Endothelial cell of umbilical vein (primary cell): Measurements from ENCODE around the gene PTGES3L. TPM values are rescaled to one million over a fixed set of nuclear protein-coding genes. Genes with fewer than 3 reads are reported as not detected.

ENCODE experiments used
- BruUV-seq: library from RNA; stranded (reverse); fragments of 400-500 nt; replicated peaks from 2 replicates; lab custom pipeline; 2021; lab: Mats Ljungman, UMichigan
- CTCF ChIA-PET: fragments of 300-600, 350-600 bp; sonication (Branson Sonifier 250); formaldehyde crosslinking; loops from one replicate; lab custom pipeline; 2021; ENCODE audit warnings: antibody characterized with exemption, inconsistent platforms; lab: Charles Lee
- POLR2A ChIA-PET: fragments of 300-600, 350-600 bp; sonication (Branson Sonifier 250); formaldehyde crosslinking; loops from one replicate; lab custom pipeline; 2021; ENCODE audit warnings: antibody characterized with exemption, inconsistent platforms; lab: Charles Lee
- DNase-seq: peaks from one replicate; pipeline ENCODE4 v3.0.0-alpha.2; 2011; ENCODE audit warnings: low read depth, low spot score
- FAIRE-seq: peaks from 2 replicates; lab custom pipeline; 2011; peaks lifted over from hg19 to GRCh38; lab: Jason Lieb, UNC
- H2AFZ ChIP-seq: 2 replicates; pipeline ENCODE4 v1.6.0; 2012; ENCODE audit warnings: low read depth, low read length, control low read depth, inconsistent platforms
- H3K27ac ChIP-seq: 2 replicates; pipeline ENCODE4 v1.5.1; 2011; ENCODE audit warnings: low read depth, mild to moderate bottlenecking, control low read depth, low read length, moderate library complexity; ENCODE audit not compliant: insufficient read depth
- H3K27me3 ChIP-seq, 2 experiments: 2 replicates each; pipeline versions ENCODE4 v1.6.0 to v1.6.1; 2011; ENCODE audit warnings: low read length in 2 of 2, mixed read lengths in 1 of 2; ENCODE audit not compliant: control insufficient read depth in 2 of 2, insufficient read depth in 2 of 2
- H3K36me3 ChIP-seq, 2 experiments: 2 replicates in 1 of 2; 3 replicates in 1 of 2; pipeline ENCODE4 v1.5.1; 2011; ENCODE audit warnings: low read length in 2 of 2, mild to moderate bottlenecking in 1 of 2, moderate library complexity in 1 of 2; ENCODE audit not compliant: control insufficient read depth in 2 of 2, insufficient read depth in 2 of 2; ENCODE audit errors: extremely low read depth in 1 of 2
- H3K4me1 ChIP-seq: 3 replicates; pipeline ENCODE4 v1.5.1; 2011; ENCODE audit warnings: mild to moderate bottlenecking, low read length; ENCODE audit not compliant: control insufficient read depth, insufficient read depth; ENCODE audit errors: extremely low read depth
- H3K4me2 ChIP-seq: 2 replicates; pipeline ENCODE4 v1.6.1; 2011; ENCODE audit warnings: low read length, control low read depth, mixed read lengths; ENCODE audit not compliant: insufficient read depth
- H3K4me3 ChIP-seq, 3 experiments: fragments of 200-600 bp in 1 of 3; sonication (generic), shearing (Covaris generic) in 1 of 3; replicated peaks in 1 of 3; 2 replicates each; pipeline ENCODE4 v1.5.1; 2011 to 2016; ENCODE audit warnings: control low read depth in 3 of 3, low read length in 3 of 3, mild to moderate bottlenecking in 2 of 3, inconsistent platforms in 1 of 3, low read depth in 1 of 3, moderate library complexity in 1 of 3; ENCODE audit not compliant: insufficient read depth in 1 of 3
- H3K79me2 ChIP-seq: 2 replicates; pipeline ENCODE4 v1.6.0; 2012; ENCODE audit warnings: low read length, inconsistent platforms; ENCODE audit not compliant: control insufficient read depth, insufficient read depth
- H3K9ac ChIP-seq: replicated peaks from 2 replicates; pipeline ENCODE3; 2011; ENCODE audit warnings: low read length, control low read depth; ENCODE audit not compliant: insufficient read depth; ENCODE audit errors: extremely low read depth
- H3K9me1 ChIP-seq: replicated peaks from 3 replicates; pipeline ENCODE4 v1.6.0; 2011; ENCODE audit warnings: mild to moderate bottlenecking, low read length; ENCODE audit not compliant: control insufficient read depth, insufficient read depth; ENCODE audit errors: extremely low read depth
- H3K9me3 ChIP-seq: replicated peaks from 2 replicates; pipeline ENCODE4 v1.5.1; 2012; ENCODE audit warnings: low read length, inconsistent platforms; ENCODE audit not compliant: control insufficient read depth, insufficient read depth
- H4K20me1 ChIP-seq: replicated peaks from 2 replicates; pipeline ENCODE3; 2011; ENCODE audit warnings: mild to moderate bottlenecking, low read length; ENCODE audit not compliant: control insufficient read depth, insufficient read depth; ENCODE audit errors: extremely low read depth
- CTCF ChIP-seq, 2 donors: IDR thresholded peaks; 1 replicate in 1 of 2; 2 replicates in 1 of 2; pipeline ENCODE4 v1.5.1; 2011; ENCODE audit warnings: low read length in 2 of 2, mild to moderate bottlenecking in 2 of 2, moderate library complexity in 2 of 2, control low read depth in 1 of 2, inconsistent platforms in 1 of 2, low read depth in 1 of 2; ENCODE audit not compliant: insufficient read depth in 1 of 2; ENCODE audit errors: extremely low read depth in 1 of 2
- EZH2 ChIP-seq: IDR thresholded peaks from 2 replicates; pipeline ENCODE4 v1.6.1; 2012; ENCODE audit warnings: borderline replicate concordance, low read depth, mild to moderate bottlenecking, moderate library complexity, low read length, inconsistent platforms; ENCODE audit not compliant: severe bottlenecking
- FOS ChIP-seq: IDR thresholded peaks from 2 replicates; pipeline ENCODE4 v1.6.1; 2011; ENCODE audit warnings: mild to moderate bottlenecking, low read length, moderate library complexity, borderline replicate concordance; ENCODE audit not compliant: insufficient read depth
- GATA2 ChIP-seq: IDR thresholded peaks from 2 replicates; pipeline ENCODE4 v1.7.0; 2011; ENCODE audit warnings: low read depth, mild to moderate bottlenecking, moderate library complexity, mixed read lengths, low read length; ENCODE audit not compliant: insufficient read length, insufficient read depth
- JUN ChIP-seq: IDR thresholded peaks from 2 replicates; pipeline ENCODE4 v1.6.1; 2011; ENCODE audit warnings: borderline replicate concordance, low read depth; ENCODE audit not compliant: insufficient read length, insufficient read depth
- MAX ChIP-seq: IDR thresholded peaks from 2 replicates; pipeline ENCODE4 v1.6.1; 2011; ENCODE audit not compliant: insufficient read depth, insufficient read length
- MYC ChIP-seq: IDR thresholded peaks from one replicate; pipeline ENCODE4 v1.6.1; 2011; ENCODE audit warnings: mild to moderate bottlenecking, low read depth, low read length
- POLR2A ChIP-seq: IDR thresholded peaks from 2 replicates; pipeline ENCODE4 v1.6.1; 2012; ENCODE audit warnings: low read depth, mild to moderate bottlenecking, control low read depth, low read length
- POLR2AphosphoS5 ChIP-seq: IDR thresholded peaks from 2 replicates; pipeline ENCODE4 v1.6.1; 2012; ENCODE audit warnings: low read depth, mild to moderate bottlenecking, control low read depth, low read length, moderate library complexity; ENCODE audit not compliant: insufficient read depth
- dilution Hi-C: fragments of 300-500 bp; cut with MboI; formaldehyde crosslinking; loops from one replicate; pipeline ENCODE4 v1.15.0; 2019; ENCODE audit warnings: low sequenced_read_pairs; ENCODE audit not compliant: extremely low pct_ligation_motif_present
- intact Hi-C: fragments of 100-400 bp; cut with micrococcal nuclease; formaldehyde crosslinking; loops from one replicate; pipeline ENCODE4 v1.10.0; 2022
- polyA plus RNA-seq, 4 experiments: library from polyadenylated mRNA; depleted of rRNA in 3 of 4; stranded (reverse) in 3 of 4; unstranded in 1 of 4; fragments of >200 nt; gene quantifications; 2 replicates each; pipeline versions ENCODE4 v1.2.1 to v1.2.3, GENCODE V29; 2011 to 2012; ENCODE audit warnings: missing spikeins in 1 of 4
- total RNA-seq: library from RNA; stranded (reverse); gene quantifications from 2 replicates; pipeline ENCODE4 v1.2.3, GENCODE V29; 2021

The PTGES3L gene
- total and polyA plus RNA-seq, 2 donors (not counting 3 experiments of a cell fraction or from before 2014, with no cell fraction given) = 0.23 TPM; not detected in 1

DNA sequence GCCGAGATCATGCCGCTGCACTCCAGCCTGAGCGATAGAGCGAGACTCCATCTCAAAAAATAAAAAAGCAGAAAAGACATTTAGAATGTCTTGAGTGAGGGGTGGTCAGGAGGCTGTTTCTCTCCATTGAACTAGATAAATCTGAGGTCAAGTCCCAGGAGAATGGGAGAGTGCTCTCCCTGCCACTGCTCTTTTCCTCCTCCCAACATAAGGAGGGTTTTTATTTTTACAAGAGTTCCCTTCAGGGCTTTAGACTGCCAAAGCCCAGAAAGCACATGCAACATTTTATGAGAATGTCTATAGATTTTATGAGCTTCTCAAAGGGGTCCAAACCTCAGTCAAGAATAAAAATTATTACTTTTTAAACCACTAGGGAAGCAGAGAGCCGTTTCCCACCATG is 46.7 kb upstream of the PTGES3L start:
- Histone ChIP-seq H2AFZ (no peak overlapping the region), H3K27me3 (peaks cover 0 to 1% of the 10 kb centered on the region in 2 experiments), H3K27ac (no peak overlapping the region), H3K79me2 (peaks cover 6% of the 10 kb centered on the region), H3K4me1 (peaks cover 3% of the 10 kb centered on the region), H3K36me3 (no peaks in the 10 kb centered on the region), H3K9me1 (no peaks in the 10 kb centered on the region), H3K9me3 (no peaks in the 10 kb centered on the region), H3K4me3 (no peak overlapping the region), H3K4me2 (no peak overlapping the region), H4K20me1 (no peaks in the 10 kb centered on the region), H3K9ac (no peak overlapping the region)
- BruUV-seq = no TSS peak
- TF ChIP-seq POLR2A (no peak), FOS (no peak)
- dilution Hi-C loops = no loop called here
- POLR2A ChIA-PET = no interaction called here
- DNase-seq (no peak), FAIRE-seq (no peak)
- intact Hi-C loops = no loop called here
- CTCF ChIA-PET = interaction anchor here (0.6 kb wide), 1 partner anchor 145 kb away, joined by 3 read pairs; the partner anchor contains the start of gene NBR1

GRCh38 chr17:43025766-43026537 is 46.1 kb upstream of the PTGES3L start:
- POLR2A ChIA-PET = no interaction called here
- H3K27ac ChIP-seq = no peak overlapping the region
- no peak overlapping the region for H3K9ac ChIP-seq
- dilution Hi-C loops = no loop called here
- no peaks in the 10 kb centered on the region for H4K20me1 ChIP-seq
- TF ChIP-seq EZH2 = no peak
- TF ChIP-seq MYC = no peak
- no peak for TF ChIP-seq POLR2A
- TF ChIP-seq POLR2AphosphoS5 = no peak
- TF ChIP-seq GATA2 = no peak
- no peak for TF ChIP-seq JUN
- TF ChIP-seq MAX = no peak
- no peak for TF ChIP-seq FOS
- no peak for TF ChIP-seq CTCF (IDR thresholded peaks at IDR 0.05; ENCODE audit: extremely low read depth in 1 of 2, insufficient read depth in 1 of 2, low read depth in 1 of 2, low read length in 2 of 2)
- H3K9me3 ChIP-seq = no peaks in the 10 kb centered on the region
- no peak for FAIRE-seq
- intact Hi-C loops = loop anchor here (2.0 kb wide), 1 partner anchor 99 kb away; the partner anchor contains the start of gene BRCA1
- H3K4me1 ChIP-seq = peaks cover 3% of the 10 kb centered on the region
- H3K36me3 ChIP-seq = no peaks in the 10 kb centered on the region
- H3K4me3 ChIP-seq = no peak overlapping the region
- H3K79me2 ChIP-seq = peaks cover 11% of the 10 kb centered on the region
- no peak overlapping the region for H2AFZ ChIP-seq
- CTCF ChIA-PET = interaction anchor here (0.6 kb wide), 2 partner anchors 146 to 322 kb away, joined by 3 read pairs; partner anchors contain the start of gene NBR1
- H3K27me3 ChIP-seq = peaks cover 0 to 1% of the 10 kb centered on the region in 2 experiments
- BruUV-seq = no TSS peak
- no peak for DNase-seq
- no peak overlapping the region for H3K4me2 ChIP-seq
- H3K9me1 ChIP-seq = no peaks in the 10 kb centered on the region
